ENCODE data around the gene CAMTA1.
"Not testable (repeated sequence)": the region's sequence is repeated elsewhere in the genome, so short reads cannot be mapped to it uniquely, and the experiment has no call there.

Gene CAMTA1

DNA sequence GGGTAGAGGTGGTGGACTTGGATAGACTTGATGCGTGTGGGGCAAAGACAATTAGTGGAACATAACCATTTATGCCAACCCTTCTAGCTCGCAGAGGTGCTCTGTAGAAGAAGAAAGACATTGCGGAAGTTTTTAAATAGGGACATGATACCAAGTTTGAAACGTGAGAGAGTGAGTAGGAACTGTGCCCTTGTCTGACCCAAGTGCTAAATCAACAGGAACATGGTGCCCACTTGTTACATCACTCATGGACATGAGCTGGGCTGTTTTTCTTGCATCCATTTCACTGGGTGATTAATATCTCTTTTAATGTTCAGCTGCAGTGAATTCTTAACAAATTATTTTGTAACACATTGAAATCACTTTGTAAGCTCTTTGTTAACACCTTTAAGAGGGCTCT, 577.7 kb downstream of the CAMTA1 start:
- DNase-seq = no peak

DNA sequence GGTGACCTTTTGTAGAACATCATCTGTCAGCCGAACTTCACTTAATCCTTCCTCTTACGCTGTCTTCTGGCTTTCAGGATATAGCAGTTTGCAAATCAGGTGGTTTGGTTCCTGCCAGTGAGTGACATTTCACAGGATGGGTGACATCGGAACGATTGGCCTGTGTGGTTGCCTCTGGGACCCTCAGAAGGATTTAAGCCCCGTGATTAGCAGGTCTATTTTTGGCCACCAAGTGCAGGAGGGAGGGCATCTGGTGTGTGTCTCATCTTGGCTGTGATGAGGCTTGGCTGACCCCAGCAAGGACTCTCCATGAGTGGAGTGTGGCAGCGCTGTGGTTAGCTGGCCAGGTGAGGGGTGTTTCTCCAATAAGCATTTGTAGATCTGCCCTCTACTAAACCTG, 578.2 kb downstream of the CAMTA1 start:
- no peak for DNase-seq

DNA sequence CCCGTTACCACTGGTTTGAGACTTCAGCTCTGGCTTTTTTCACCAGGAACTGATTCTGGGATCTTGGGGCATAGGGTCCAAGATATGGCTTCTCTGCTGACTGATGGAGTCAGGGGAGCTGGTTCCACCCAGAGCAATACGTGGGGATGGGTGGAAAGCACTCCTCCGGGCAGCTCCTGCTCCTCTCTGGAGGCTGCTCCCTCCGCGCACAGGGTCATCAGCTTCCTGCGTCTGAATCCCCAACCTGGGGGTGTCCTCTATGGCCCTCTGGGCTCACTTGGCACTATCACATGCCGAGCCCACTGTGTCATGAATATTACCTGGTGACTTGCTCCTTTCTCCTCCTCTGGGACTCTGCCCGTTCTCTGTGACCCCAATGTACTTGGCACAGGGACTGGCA, 580.5 kb downstream of the CAMTA1 start:
- DNase-seq = no peak

DNA sequence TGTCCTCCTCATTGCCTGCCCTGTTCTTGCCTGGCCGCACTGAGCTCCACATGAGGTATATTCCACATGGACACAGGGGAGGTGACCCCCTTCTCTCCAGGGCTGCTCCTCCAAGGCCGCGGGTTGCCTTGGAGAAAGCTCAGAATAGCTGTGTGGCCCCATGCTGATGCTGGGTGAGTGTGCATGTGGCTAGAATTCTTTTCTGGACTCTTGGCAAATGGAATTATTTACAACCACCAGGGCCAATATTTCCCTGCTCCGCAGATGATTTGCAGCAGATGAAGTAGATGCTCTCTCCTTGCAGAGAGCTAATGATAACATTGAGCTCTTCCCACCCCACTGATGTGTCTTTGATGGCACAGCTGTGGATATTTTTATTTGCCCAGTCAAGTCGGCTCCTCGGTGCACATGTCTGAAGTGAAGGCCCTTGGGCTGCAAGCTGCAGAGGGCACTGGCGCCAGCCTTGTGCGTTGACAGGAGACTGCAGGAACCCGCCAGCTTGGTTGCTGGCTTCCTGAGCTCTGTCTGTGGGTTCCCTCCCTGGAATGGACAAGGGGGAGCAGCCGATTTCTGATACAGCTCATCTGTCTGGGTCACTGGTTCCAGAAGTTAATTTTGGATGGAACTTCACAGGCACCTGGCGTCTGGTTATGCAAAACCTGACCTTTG, 581.2 kb downstream of the CAMTA1 start:
- DNase-seq = no peak

DNA sequence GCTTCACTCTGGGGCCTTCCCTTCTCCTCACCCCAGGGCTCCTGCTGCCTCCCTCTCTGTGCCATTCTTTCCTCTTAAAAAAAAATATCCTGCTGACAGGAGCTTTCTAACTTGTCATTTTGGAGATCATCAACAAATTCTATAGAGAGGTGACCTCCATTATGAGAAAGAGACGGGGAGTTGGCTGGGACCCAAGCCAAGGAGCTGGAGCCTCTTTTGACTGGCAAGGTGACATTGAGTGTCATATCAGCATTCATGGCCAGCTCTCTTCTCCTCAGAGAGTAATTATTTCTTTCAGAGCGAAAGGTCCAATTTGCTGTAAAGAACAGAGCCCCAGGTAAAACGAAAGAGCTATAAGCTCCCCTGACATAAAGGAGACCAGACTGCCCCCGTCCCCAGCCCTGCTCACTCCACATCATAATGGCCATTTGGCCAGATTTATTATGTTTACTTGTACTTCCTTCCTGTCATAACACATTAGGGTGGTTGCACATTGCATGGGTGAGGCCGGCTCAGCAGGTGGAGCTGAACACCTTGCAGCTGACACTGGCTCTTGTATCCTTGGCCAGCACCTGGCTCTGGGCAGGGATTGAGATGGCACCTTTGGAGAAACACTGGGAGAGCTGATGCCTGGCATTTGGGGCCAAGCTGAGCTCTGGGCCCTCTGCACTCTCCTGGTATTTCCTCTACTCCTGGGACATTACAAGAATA, 581.9 kb downstream of the CAMTA1 start:
- DNase-seq = no peak

DNA sequence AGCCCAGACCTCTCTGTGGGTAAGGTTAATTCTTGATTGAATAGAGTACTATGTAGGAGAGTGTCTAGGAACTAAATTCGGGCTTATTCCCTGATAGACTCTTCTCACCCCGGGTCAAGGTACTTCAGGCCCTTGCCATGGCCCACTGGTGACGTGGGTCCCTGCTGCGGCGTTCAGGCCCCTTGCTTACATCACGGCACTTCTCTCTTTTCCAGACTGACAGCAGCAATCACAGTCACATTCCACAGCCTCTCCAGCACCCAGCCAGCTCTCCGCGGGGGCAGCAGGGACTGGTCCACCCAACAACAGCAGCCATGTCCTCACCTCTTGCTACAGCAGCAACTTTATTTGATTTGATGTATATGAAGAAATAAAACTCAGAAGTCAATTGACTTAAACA, 584.6 kb downstream of the CAMTA1 start:
- no peak for DNase-seq

DNA sequence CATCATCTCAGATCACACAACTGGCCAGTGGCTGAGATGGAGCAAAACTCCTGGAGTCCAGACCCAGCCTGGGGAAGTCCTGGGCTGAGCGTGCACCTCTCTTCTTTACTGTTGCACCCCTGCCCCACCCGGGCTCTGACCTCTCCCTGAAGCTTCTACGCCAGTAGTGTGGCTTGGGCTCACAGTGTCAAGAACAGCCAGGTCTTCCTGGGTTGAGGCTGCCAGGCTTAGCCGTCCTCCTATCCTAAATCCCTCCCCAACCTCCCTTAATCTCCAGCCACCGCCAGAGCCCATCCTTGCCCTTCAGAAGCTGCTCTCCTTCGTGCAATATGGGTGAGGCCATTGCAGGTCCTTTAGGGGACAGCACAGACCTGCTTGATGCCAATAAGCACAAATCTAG, 586.7 kb downstream of the CAMTA1 start:
- DNase-seq = no peak

DNA sequence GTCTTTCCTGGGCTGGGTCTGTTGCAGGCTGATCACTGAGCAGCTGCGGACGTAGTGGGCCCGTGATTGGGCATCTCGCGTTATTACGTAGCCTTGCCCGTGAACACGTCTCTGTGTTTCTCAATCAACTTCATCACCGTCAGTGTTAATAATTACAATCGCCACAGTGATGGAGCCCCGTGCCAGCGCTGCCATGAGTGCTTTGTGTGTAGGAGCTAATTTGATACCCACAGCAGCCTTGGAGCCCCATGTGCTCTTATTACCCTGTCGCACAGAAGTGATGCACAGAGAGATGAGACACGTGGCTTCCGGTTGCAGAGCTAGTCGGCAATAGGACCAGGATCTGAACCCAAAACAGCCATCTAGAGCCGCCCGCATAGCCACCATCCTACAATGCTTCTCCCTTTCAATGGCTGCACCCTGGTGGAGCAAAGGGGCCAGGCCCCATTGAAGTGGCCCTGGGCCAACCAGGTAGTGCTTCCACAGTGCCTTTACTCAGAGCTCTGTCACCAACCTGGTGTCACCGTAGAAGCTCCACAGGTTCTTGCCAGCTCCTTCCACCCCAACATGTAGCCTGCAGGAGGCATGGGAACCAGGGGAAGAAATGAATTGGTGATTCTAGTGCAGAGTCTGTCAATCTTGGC, 587.3 kb downstream of the CAMTA1 start:
- no peak for DNase-seq

DNA sequence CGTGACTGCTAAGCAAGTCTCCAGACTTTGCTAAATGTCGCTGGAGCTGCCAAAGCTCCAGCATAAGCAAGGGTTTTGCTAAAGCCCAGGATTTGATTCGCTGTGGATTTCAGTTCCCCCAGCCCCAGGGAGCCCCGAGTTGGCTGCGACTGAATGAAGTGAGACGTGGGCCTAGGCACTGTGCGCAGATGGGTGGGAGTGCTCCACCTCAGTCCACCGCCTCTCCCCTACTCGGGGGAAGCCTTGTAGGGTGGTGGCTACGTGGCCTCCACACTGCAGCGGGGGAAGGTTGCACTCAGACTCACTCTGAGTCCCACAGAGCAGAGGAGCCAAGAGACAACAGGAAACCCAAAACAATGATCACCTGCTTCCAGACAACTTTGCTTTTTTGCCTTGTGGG, 588.0 kb downstream of the CAMTA1 start:
- no peak for DNase-seq

DNA sequence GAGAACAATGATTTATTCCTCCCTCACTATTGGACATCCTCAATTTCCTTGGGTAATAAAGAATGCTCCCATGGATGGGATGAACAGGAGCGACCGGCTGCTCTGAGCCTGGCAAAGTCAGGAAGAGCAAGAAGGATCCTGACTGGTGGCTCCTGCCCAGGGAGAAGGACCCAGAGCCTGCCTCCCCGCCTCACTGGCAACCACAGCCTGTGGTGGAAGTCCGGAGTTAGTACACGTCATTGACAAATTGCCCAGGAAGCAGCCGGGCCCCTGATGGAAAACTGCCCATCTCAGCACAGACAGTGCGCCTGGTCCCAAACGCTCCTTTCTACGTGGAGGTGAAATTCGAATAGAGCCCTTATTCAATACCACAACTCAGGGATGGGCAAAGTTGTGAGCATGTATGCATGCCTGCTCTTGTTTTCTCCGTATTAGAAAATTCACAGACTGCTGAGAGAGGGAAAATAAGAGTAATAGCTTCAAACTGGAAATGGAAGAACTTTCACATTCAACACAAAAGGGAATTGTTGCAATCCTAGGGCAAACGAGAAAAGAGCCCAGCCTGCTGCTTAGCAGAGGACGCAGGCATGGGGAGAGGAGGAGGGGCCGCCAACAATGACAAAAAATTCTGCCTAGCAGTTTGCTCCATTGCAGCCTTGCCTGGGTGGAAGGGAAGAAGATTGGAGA, 588.8 kb downstream of the CAMTA1 start:
- DNase-seq = no peak

DNA sequence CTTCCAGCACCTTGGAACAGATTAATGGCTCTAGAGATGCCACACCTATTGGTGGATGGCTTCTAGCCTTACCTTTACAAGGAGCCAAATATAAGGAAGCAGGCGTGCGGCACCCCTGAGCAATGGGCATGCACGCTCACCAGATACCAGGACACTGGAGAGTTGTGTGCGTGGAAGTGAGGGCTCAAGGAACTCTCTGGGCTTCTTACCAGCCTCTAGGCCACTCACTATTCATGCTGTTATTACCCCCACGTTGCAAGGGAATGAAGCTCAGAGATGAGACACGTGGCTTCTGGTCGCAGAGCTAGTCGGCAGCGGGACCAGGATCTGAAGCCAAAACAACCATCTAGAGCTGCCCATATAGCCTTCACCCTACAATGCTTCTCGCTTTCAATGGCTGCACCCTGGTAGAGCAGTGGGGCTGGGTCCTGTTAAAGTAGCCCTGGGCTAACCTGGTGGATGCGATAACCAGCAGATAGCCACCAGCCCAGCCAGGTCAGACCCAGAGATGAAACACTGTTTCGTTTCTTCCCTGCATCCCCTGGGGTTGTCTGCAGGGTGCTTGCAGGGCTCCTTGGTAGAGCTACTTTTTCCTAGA, 589.4 kb downstream of the CAMTA1 start:
- DNase-seq = no peak

DNA sequence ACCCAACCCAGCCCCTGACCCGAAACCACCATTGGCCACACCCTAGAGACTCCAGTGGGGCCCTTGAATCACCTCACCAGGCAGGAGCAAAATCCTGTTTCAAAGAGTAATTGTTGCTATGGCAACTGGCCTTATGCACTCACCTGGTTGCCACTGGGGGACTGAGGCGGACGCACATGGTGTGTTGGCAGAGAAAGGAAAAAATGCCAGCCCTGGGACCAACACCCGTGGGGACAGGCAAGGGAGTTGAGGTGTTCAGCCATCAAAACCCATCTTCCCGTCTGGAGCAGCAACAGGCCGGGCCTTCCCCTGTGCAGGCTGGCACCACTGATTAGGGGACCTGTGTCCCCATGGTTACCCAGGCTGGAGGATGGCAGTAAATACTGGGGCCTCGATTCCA, 590.1 kb downstream of the CAMTA1 start:
- no peak for DNase-seq

DNA sequence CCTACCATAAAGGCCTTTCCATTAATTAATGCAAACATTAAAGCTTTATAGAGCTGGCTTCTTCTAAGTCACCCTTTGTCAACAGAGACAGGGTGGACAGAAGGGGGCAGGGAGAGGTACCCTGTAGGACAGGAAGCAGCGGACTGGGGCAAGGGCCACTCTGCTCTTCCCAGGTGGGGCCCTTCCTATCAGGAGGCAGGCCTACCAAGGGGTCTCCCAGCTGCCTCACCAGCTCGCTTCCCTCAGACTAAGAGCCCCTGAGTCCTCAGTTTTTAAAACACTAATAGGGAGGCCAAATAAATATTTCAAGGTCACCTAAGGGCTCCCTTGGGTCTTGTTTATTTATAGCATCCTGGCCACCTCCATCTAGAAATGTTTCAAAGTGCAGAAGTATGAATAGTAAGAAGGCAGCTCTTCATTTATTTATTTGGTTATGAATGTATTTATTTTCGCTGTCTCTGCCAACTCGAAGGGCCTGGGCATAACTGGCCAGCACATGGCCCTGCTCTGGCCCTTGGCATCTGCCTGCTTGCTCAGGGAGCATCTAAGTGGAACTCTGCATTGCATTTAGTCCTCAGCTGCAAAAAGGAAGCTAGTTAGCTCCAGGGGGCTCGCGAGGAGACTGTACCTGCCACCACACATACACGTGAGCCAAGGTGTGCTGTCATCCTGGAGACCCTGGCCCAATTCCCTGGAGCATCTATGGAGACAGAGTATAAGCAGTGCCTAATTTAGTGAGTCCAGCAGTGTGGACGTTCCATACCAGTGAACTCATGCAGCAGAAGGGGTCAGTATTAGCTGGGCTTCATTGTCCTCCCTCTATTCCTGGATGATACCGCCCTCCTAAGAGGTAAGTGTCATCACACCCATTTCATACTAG, 590.8 kb downstream of the CAMTA1 start:
- DNase-seq = no peak

DNA sequence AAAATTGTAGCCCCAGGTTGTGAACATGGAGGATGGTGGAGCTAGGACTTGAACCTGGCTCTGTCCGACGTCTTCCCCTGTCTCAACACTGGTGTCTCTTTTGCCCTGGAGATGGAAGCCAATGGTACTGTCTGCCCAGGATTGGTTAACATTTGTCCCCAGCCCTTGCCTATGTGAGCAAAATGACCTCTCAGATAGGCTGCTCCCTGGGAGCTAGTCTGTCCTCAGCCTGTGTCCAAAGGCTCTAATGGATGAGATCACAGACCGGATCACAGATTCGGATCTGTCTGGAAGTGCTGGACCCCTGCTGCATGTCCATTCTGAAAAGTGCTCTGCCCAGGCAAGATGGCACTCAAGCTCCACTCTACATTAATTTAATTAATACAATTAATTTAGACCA, 591.4 kb downstream of the CAMTA1 start:
- DNase-seq = no peak

DNA sequence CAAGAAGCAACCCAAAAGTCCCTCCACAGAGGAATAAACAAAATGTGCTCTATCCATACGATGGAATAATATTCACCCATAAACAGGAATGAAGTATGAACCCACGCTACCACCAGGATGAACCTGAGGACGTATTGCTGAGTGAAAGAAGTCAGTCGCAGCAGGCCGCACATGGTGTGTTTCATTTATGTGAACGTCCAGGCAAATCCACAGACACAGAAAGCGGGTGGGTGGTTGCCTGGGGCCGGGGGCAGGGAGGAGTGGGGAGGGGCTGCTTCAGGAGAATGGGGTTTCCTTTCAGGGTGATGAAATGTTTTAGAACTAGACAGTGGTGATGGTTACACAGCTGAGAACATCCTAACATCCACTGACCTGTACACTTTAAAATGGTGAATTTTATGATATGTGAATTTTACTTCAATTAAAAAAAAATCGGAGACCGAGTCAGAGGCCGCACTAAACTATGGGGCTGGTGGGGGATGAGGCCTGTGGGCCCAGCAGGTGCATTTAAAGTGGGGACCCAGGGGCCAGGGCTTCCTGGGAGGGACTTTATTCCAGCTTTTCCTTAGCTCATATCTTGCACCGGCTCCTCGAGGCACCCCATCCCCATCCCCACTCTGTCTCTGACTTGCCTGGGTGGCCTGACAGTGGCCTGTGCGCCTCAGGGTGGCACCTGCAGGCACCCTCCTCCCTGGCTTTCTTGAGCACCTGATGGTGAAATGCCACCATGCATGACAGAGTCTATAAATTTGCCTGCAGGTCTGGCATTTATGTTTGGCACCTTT, 593.3 kb downstream of the CAMTA1 start:
- DNase-seq = no peak

DNA sequence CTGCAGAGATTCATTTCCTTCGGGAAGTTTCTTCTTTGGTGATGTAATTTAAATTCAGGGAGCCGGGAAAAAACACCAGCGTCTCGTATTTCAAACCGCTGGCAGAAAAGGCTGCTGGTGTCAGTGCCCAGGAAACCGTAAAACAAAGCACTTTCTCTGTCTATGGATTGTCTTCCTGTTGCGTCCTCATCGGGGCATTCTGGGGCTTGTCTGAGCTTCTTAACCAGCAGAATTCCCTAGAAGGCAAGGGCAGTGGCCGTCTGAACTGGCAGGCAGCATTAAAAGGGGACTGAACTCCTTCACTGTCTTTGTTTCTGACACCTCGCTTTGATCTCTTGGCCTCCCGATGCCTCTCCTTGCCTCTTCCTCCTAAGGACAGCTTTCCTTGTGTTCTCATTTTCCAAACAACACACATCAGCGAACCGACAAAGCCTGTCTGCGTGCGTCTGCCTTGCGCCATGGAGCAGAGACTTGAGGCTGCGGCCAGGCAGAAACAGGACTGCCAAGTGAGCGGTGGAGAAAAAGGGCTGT, 594.3 kb downstream of the CAMTA1 start:
- no peak for DNase-seq

DNA sequence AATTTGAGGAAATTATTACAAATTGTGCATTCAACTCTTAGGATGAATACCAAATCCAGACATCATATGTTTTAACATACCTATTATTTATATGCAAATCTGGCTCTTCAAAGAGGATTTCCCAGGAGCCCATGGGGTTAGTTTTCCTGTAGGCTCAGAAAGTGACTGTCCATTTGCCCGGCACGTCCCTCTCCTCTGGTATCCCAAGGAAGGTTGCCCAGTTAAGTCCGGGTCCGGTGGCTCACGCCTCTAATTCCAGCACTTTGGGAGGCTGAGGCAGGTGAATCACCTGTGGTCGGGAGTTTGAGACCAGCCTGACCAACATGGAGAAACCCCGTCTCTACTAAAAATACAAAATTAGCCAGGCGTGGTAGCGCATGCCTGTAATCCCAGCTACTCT, 594.8 kb downstream of the CAMTA1 start:
- DNase-seq = not testable (repeated sequence)

DNA sequence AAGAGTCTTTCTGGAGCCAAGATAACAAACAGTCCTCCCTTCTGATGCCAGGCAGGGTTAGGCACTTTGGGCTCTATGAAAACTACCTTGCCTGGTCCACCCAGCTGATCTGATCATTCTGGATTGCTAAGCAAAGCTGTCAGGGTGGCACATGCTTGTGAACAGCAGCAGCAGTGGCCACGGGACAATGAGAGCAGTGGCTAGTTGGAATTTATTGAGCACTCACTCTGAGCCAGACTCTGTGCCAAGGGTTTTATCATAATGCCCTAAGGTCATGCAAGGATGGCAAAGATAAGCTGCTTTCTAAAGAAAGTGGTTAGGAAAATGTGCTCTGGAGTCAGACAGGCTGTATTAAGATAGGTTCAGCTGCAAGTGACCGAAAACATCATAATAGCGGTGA, 595.5 kb downstream of the CAMTA1 start:
- DNase-seq = no peak

DNA sequence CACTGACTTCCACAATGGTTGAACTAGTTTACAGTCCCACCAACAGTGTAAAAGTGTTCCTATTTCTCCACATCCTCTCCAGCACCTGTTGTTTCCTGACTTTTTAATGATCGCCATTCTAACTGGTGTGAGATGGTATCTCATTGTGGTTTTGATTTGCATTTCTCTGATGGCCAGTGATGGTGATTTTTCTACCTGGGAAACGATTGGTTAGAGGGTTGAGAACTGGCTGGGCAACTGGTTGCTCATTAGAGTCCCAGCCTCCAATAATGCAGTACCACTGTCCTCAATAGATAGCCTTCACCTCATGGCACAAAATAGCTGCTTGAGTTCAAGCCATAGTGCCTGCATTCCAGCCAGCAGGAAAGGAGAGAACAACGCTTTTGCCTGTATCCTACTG, 596.5 kb downstream of the CAMTA1 start:
- not testable (repeated sequence) for DNase-seq

DNA sequence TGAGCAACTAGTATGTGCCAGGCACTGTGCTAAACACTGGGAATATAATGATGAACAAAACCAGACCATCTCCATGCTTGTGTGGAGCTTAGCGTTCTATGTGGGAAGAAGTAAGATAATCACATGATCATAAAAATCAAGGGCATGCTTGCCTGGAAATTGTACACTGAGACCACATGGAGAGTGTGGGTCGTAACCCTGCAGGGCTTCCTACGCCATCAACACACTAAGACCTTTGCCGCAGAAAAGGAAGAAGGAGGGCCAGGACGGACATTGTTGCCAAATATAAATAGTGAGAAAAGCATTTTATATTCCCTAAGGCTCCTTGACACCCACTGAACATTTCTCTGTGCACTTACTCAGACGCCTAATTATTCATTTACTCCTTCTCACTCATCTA, 597.7 kb downstream of the CAMTA1 start:
- no peak for DNase-seq
